ENCODE data around the gene LRIG1.

DNA sequence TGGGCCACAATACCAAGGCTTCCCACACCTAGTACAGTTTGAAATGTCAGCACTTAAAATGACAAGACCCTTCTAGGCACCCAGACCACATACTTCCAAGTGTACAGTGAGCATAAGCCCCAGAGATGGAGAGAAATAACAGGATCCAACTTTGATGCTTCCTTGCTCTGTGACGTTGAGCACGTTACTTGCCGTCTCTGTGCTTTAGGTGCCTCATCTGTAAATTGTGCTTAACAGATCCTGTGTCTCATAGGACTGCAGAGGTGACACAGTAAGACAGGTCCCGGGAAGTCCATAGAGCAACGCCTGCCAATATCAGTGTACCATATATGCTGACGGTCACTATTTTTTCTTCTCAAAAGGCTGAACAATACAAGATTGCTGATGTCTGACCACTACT, 59.1 kb downstream of the LRIG1 start:
- TF ChIP-seq EZH2phosphoT487 (IDR thresholded peaks at IDR 0.05; ENCODE audit: low read depth), result no peak
- TF ChIP-seq CTCF (IDR thresholded peaks at IDR 0.05; ENCODE audit: low read depth, low read length), result no peak

All from OCI-LY3 (cell line).